T-helper 1 cell treated with Interleukin-12 subunit alpha and Interleukin-12 subunit beta and Interleukin-4 antibody, amounts not matched to agents 30 μg/mL and 1 μg/mL, for 36 hours (primary cell): ENCODE results near the gene HEATR1.

Experiments used
- H3K27ac Mint-ChIP-seq: one replicate; pipeline ENCODE4 v1.8.0; 2021; ENCODE audit warnings: mild to moderate bottlenecking, mixed read lengths
- H3K27me3 Mint-ChIP-seq: one replicate; pipeline ENCODE4 v1.8.0; 2021; ENCODE audit warnings: low read depth, mixed read lengths
- H3K36me3 Mint-ChIP-seq: one replicate; pipeline ENCODE4 v1.8.0; 2021; ENCODE audit warnings: low read depth, mixed read lengths
- H3K4me1 Mint-ChIP-seq: one replicate; pipeline ENCODE4 v1.8.0; 2021; ENCODE audit warnings: low read depth, mixed read lengths
- H3K4me3 Mint-ChIP-seq: one replicate; pipeline ENCODE4 v1.8.0; 2021; ENCODE audit warnings: mild to moderate bottlenecking, moderate library complexity, mixed read lengths
- H3K9me3 Mint-ChIP-seq: one replicate; pipeline ENCODE4 v1.8.0; 2021; ENCODE audit warnings: mixed read lengths

Gene HEATR1

DNA sequence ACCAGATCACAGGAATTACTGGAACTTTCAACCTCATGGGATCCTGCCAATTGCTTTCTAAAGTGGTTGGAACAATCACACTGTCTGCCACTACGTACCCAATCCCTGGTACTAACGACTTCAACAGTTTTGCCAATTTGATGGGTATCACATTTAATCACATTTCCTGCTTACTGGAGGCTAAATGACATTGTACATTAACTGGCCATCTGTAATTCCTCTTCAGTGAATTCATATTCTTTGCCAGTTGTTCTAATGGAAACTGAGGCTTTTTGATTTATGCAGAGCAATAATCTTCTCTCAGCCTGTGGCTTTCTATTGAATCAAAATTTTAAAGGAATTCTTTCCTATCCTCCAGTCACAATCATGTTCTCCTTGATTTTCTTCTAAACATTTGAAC is 42.3 kb downstream of the HEATR1 start:
- Mint-ChIP-seq H3K4me1 (peaks cover 2% of the 10 kb centered on the region), H3K27ac (no peak overlapping the region), H3K9me3 (no peaks in the 10 kb centered on the region), H3K27me3 (no peaks in the 10 kb centered on the region), H3K36me3 (peaks cover 41% of the 10 kb centered on the region), H3K4me3 (no peak overlapping the region)

DNA sequence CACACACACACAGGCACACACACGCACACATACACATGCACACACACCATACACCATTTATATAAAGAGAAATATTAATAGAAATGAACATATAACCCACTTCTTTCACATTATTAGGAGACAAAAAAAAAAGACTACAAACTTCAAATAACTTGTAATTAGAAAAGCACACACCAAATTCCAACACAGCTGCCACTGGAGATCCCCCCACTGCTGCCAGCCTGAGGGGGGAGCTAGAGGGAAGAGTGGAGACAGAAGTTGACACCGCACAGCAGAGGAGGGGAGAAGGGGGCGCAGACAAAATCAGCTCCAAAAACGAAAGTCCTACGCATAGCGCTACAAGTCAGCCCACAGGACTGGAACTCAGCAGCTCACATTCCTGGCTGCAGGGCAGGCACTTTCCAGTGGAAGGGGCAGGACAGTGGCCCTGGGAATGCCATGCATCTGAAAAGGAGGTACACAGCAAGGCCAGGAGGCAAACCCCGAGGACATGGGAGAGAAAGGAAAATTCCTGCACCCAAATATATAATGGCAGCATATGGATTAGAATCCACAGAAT is 44.0 kb downstream of the HEATR1 start:
- no peaks in the 10 kb centered on the region for H3K27me3 Mint-ChIP-seq
- H3K36me3 Mint-ChIP-seq = peaks cover 43% of the 10 kb centered on the region
- no peaks in the 10 kb centered on the region for H3K9me3 Mint-ChIP-seq
- H3K4me3 Mint-ChIP-seq = no peak overlapping the region
- no peak overlapping the region for H3K27ac Mint-ChIP-seq
- peaks cover 2% of the 10 kb centered on the region for H3K4me1 Mint-ChIP-seq

- Mint-ChIP-seq H3K36me3 (peaks cover 38% of the 10 kb centered on the region), H3K4me3 (no peak overlapping the region), H3K27me3 (no peaks in the 10 kb centered on the region), H3K27ac (no peak overlapping the region), H3K9me3 (no peaks in the 10 kb centered on the region), H3K4me1 (no peaks in the 10 kb centered on the region)
Observed at GRCh38 chr1:236558846-236559245, 45.5 kb downstream of the HEATR1 start.

- Mint-ChIP-seq H3K4me1 (no peaks in the 10 kb centered on the region), H3K27me3 (no peaks in the 10 kb centered on the region), H3K36me3 (peaks cover 40% of the 10 kb centered on the region), H3K27ac (no peak overlapping the region), H3K9me3 (no peaks in the 10 kb centered on the region), H3K4me3 (no peak overlapping the region)
Observed at GRCh38 chr1:236558081-236558480, 46.2 kb downstream of the HEATR1 start.

DNA sequence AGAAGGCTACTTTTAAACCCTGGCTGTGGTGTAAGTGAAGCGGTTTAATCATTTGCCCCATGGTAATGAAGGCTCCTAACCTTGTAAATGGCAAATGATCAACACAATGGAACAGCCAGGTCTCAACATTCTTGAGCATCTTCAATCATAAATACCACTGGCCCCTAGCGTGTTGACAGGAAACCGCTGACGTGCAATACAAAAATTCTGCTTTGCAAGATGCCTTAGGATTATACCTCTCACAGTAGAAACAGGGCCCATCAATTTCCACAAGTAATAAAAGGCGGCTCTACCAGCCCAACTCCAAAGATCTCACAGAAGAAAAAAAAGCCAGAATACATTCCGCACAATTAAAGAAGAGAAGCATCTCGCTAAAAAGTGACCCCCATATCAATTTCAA is 47.7 kb downstream of the HEATR1 start:
- H3K27ac Mint-ChIP-seq = no peak overlapping the region
- H3K4me3 Mint-ChIP-seq = no peak overlapping the region
- H3K36me3 Mint-ChIP-seq = peaks cover 43% of the 10 kb centered on the region
- H3K4me1 Mint-ChIP-seq = no peaks in the 10 kb centered on the region
- no peaks in the 10 kb centered on the region for H3K9me3 Mint-ChIP-seq
- H3K27me3 Mint-ChIP-seq = no peaks in the 10 kb centered on the region

DNA sequence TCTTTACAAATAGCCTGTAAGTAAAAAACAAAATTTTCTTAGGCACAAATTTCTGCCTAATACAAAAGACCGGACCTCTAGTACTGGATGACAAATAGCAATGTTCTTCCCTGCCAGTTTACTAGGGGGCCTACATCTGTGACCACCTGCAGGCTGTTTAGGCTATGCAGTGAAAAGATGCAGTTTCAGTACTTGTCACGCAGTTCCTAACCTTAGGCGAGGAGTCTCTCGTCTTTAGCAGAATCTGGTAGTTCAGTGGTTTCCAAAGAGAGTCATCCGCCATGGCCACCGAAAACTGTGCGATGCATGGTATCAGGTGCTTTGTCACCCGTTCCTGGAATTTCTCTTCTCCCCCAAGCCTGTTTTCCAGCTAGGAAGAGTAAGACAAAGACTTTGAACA is 50.9 kb downstream of the HEATR1 start:
- Mint-ChIP-seq H3K36me3 (peaks cover 61% of the 10 kb centered on the region), H3K4me3 (no peak overlapping the region), H3K4me1 (peaks cover 2% of the 10 kb centered on the region), H3K9me3 (no peaks in the 10 kb centered on the region), H3K27ac (no peak overlapping the region), H3K27me3 (no peaks in the 10 kb centered on the region)

DNA sequence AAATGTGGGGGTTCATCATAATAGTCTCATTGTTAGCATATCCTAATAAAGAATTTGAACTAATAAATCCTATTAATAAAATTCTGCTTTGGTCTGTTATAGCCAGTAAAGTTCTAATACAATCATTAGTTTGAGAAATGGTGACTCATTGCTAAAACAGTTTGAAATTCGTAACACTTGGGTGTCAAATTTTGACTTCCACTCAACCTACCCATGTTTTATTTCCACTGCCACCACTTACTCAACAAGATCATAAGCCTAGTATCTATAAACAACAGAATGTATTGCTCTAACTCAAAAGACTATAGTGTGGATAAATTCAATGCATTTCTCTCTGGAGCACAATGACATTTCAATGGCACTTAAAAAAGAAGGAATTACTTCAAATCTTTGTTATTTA is 51.4 kb downstream of the HEATR1 start:
- peaks cover 2% of the 10 kb centered on the region for H3K4me1 Mint-ChIP-seq
- H3K9me3 Mint-ChIP-seq = no peaks in the 10 kb centered on the region
- no peak overlapping the region for H3K27ac Mint-ChIP-seq
- peaks cover 63% of the 10 kb centered on the region for H3K36me3 Mint-ChIP-seq
- H3K27me3 Mint-ChIP-seq = no peaks in the 10 kb centered on the region
- H3K4me3 Mint-ChIP-seq = no peak overlapping the region

DNA sequence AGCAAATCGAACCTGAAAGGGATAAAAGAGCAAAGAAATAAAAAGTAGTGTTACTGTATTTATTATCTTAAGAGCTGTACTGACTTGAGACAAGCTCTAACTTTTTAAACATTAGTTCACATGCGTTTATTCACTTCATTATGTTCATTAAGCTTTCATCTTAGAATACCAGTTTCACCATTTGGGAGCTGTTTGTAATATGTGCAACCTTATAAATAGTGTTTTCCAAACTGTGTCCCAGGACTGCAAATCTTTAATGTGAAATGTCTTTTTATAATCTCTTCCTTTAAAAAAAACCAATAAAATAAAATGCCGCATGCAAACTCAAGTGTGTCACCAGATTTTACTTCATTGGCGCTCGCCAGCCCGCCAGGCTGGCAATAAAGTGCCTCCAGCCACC is 52.2 kb downstream of the HEATR1 start:
- Mint-ChIP-seq H3K27ac (no peak overlapping the region), H3K4me3 (no peak overlapping the region), H3K27me3 (no peaks in the 10 kb centered on the region), H3K9me3 (no peaks in the 10 kb centered on the region), H3K36me3 (peaks cover 68% of the 10 kb centered on the region), H3K4me1 (peaks cover 2% of the 10 kb centered on the region)

- no peaks in the 10 kb centered on the region for H3K27me3 Mint-ChIP-seq
- H3K27ac Mint-ChIP-seq = no peak overlapping the region
- H3K4me1 Mint-ChIP-seq = peaks cover 7% of the 10 kb centered on the region
- H3K36me3 Mint-ChIP-seq = peaks cover 71% of the 10 kb centered on the region
- no peaks in the 10 kb centered on the region for H3K9me3 Mint-ChIP-seq
- H3K4me3 Mint-ChIP-seq = no peak overlapping the region
Observed at GRCh38 chr1:236550961-236551851, 53.1 kb downstream of the HEATR1 start.

- Mint-ChIP-seq H3K36me3 (peaks cover 75% of the 10 kb centered on the region), H3K4me3 (no peak overlapping the region), H3K27ac (no peak overlapping the region)
Observed at GRCh38 chr1:236548452-236548851, 55.9 kb downstream of the HEATR1 start.

DNA sequence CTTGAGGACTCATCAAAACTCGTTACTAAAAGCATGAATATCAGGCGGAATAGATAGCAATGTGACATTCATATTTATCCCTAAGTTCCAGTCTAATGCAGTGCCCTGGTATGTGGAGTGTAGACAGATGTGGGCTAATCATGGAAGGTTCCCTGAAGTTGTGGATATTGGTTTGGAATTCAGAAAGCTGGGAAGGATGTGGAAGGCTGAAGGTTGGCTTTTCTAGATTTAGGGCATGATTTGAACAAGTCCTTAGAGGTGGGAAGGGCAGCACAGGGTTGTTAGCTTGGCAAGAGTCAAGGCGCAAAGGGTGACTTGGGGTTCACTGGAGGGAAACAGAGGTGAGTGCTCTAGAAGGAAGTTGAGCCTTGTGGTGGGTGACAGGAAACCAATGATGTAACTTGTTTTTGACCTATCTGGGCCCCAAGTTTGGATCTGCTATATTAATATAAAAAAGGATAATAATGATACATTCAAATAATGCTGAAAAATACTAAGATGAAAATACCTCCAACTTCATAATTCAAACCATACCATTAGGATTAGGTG is 58.6 kb downstream of the HEATR1 start:
- H3K4me1 Mint-ChIP-seq = peaks cover 19% of the 10 kb centered on the region
- peak overlapping the region; percentile 28 for H3K4me3 Mint-ChIP-seq
- peak overlapping the region; percentile 66 for H3K27ac Mint-ChIP-seq
- H3K36me3 Mint-ChIP-seq = peaks cover 71% of the 10 kb centered on the region
- H3K27me3 Mint-ChIP-seq = no peaks in the 10 kb centered on the region
- H3K9me3 Mint-ChIP-seq = no peaks in the 10 kb centered on the region

More at GRCh38 chr1:236548452-236548851, 55.9 kb downstream of the HEATR1 start:
- H3K27me3 Mint-ChIP-seq = no peaks in the 10 kb centered on the region
- H3K4me1 Mint-ChIP-seq = peaks cover 19% of the 10 kb centered on the region
- H3K9me3 Mint-ChIP-seq = no peaks in the 10 kb centered on the region

DNA sequence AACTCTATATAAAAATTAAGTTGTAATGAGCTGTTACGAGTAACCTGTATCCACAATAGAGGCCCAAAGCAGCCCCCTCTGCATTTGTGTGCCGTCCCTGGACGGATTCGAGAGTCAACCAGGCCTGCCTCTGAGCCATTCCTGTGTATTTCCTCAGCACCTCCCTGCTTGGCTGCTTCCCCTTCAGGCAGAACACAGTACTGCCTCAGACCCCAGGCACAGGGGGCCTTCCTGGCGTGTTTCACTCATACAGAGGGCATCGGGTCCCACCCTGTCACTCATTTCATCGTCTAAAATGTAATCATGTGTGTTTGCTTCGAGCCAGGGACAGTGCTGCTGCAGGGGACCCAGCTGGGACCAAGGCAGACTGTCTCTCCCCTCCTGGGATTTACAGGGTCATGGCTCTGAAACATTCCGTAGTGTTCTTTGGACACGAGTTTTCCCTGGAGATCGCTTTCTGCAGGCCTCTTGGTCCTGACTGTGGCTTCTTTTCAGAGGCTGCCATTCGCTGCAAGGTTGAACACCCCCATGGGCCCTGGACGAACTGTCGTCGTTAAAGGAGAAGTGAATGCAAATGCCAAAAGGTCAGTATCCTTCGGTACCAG is 61.1 kb downstream of the HEATR1 start:
- H3K4me1 Mint-ChIP-seq = peaks cover 19% of the 10 kb centered on the region
- no peak overlapping the region for H3K4me3 Mint-ChIP-seq
- no peaks in the 10 kb centered on the region for H3K9me3 Mint-ChIP-seq
- H3K36me3 Mint-ChIP-seq = peaks cover 69% of the 10 kb centered on the region
- no peaks in the 10 kb centered on the region for H3K27me3 Mint-ChIP-seq
- H3K27ac Mint-ChIP-seq = no peak overlapping the region

DNA sequence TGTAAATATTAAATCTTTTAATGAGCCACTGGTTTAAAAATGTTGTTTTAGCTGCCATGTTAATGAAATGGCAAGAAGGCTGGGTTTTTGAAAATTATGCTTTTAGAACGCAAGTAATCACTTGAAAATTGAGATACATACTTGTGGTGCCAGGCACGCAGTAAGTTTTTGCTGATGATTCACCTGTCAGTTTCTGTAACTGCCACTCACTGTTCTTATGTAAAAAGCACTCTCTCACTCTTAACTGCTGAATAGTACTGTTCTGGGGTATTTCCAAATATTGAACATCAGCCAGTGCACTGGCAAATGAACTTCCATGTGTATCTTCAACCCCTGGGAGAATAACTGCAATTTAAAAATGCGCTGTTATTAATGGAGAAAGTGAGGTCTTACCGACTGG is 62.6 kb downstream of the HEATR1 start:
- Mint-ChIP-seq H3K27ac (no peak overlapping the region), H3K4me1 (peaks cover 19% of the 10 kb centered on the region), H3K27me3 (no peaks in the 10 kb centered on the region), H3K36me3 (peaks cover 59% of the 10 kb centered on the region), H3K9me3 (no peaks in the 10 kb centered on the region), H3K4me3 (no peak overlapping the region)

GRCh38 chr1:236540813-236541465 is 63.4 kb downstream of the HEATR1 start:
- Mint-ChIP-seq H3K4me3 (no peak overlapping the region), H3K27me3 (no peaks in the 10 kb centered on the region), H3K9me3 (no peaks in the 10 kb centered on the region), H3K4me1 (peaks cover 18% of the 10 kb centered on the region), H3K36me3 (peaks cover 59% of the 10 kb centered on the region), H3K27ac (no peak overlapping the region)
